HUES64 (cell line): ENCODE measurements around the gene TRIM45.
A peak's percentile ranks its signal among the peaks of the same experiment; 100 is the strongest.
"Not testable (repeated sequence)": the region's sequence is repeated elsewhere in the genome, so short reads cannot be mapped to it uniquely, and the experiment has no call there.

Experiments used
- H3K27ac ChIP-seq: 2 replicates; pipeline ENCODE4 v1.7.0; 2013; ENCODE audit warnings: low read depth, low read length, inconsistent platforms
- H3K27me3 ChIP-seq: 2 replicates; pipeline ENCODE4 v1.6.1; 2013; ENCODE audit warnings: mild to moderate bottlenecking, low read length; ENCODE audit not compliant: insufficient read depth
- H3K36me3 ChIP-seq: 2 replicates; pipeline ENCODE4 v1.6.1; 2013; ENCODE audit warnings: mild to moderate bottlenecking, low read length; ENCODE audit not compliant: insufficient read depth
- H3K4me1 ChIP-seq: 2 replicates; pipeline ENCODE4 v1.6.1; 2013; ENCODE audit warnings: mild to moderate bottlenecking, low read length, moderate library complexity; ENCODE audit not compliant: insufficient read depth
- H3K4me3 ChIP-seq: 2 replicates; pipeline ENCODE4 v1.5.1; 2013; ENCODE audit warnings: mild to moderate bottlenecking, low read length, moderate library complexity
- H3K9ac ChIP-seq: 2 replicates; pipeline ENCODE4 v1.6.1; 2013; ENCODE audit warnings: mild to moderate bottlenecking, low read depth, low read length
- H3K9me3 ChIP-seq: 2 replicates; pipeline ENCODE4 v1.6.1; 2013; ENCODE audit warnings: low read depth, low read length; ENCODE audit not compliant: insufficient read depth
- WGBS: fragments of 150-250, 120-280 bp; methylation state at CpG from one replicate; pipeline ENCODE4 v1.1.7; 2013; ENCODE audit warnings: missing lambda C conversion rate; 5-methylcytosine and 5-hydroxymethylcytosine counted together

The TRIM45 gene

DNA sequence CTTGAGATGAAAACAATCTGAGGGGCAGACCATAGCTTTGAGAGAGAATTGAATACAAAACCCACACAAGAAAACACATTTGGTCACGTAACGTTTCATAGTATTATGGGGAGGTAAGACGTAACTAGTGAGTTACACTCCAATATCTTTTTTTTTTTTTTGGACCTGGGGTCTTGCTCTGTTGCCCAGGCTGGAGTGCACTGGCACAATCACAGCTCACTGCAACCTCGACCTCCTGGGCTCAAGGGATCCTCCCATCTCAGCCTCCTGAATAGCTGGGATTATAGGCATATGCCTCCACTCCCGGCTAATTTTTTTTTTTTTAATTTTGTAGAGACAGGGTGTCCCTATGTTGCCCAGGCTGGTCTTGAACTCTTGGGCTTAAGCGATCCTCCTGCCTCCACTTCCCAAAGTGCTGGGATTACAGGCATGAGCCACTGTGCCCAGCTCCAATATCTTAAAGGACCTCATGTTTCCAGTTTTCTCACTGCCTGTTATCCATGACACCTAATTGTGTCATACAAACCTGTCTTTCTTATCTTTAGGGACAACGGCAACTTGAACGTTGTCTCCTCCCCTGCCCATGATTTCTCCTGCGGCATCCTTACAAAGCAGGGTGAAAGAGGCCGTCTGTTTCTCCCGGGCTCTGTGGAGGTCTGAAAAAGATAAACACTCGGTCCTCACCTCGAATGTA, 5.3 kb downstream of the TRIM45 start:
- Histone ChIP-seq H3K4me3 (no peak overlapping the region), H3K4me1 (peaks cover 9% of the 10 kb centered on the region), H3K36me3 (peaks cover 71% of the 10 kb centered on the region), H3K9ac (no peak overlapping the region), H3K9me3 (no peaks in the 10 kb centered on the region), H3K27me3 (no peaks in the 10 kb centered on the region), H3K27ac (no peak overlapping the region)
- WGBS, result 92% methylated on average over 10 of the region's 13 CpGs

DNA sequence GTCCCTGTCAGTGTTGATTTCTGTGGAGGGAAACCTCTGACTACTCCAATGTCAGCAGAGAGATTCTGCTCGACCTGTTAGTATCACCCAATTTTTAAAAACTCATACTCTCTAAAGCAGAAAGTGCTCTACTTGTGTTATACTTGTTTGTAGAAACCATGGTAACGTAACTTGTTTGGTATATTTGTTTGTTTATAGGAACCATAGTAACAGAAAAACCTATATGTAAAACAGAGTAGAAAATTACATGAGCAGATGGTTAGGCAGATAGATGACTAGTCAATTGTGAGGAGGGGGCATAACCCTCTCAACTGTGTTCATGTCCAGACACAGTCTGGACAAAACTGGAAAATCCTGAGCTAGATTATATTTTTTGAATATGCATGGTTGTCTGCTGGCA, 6.7 kb downstream of the TRIM45 start:
- no peak overlapping the region for H3K4me3 ChIP-seq
- H3K9me3 ChIP-seq, result no peaks in the 10 kb centered on the region
- H3K36me3 ChIP-seq, result peaks cover 82% of the 10 kb centered on the region
- no peaks in the 10 kb centered on the region for H3K27me3 ChIP-seq
- peaks cover 9% of the 10 kb centered on the region for H3K4me1 ChIP-seq
- no peak overlapping the region for H3K27ac ChIP-seq
- H3K9ac ChIP-seq, result no peak overlapping the region
- 80% methylated on average over 2 of the region's 2 CpGs for WGBS

DNA sequence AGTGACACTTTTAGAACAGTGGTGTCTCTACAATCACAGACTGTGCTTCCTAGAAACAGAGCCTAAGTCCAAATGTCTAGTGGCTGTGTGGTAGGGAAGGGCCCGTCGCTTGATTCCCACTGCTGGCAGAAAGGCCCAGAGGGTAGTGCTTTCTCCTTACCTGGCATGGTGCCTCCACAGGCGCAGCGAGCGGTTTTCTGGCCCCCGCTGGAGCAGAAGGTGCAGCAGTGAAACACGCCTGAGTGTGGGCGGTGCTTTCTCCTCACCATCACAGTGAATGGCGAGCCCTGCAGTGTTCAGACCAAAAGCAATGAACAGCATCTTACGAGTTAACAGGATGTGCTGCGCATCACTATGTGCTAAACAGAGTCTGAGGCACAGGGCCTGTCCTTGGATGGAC, 8.3 kb downstream of the TRIM45 start:
- peaks cover 95% of the 10 kb centered on the region for H3K36me3 ChIP-seq
- WGBS, result 93% methylated on average over 11 of the region's 11 CpGs
- H3K4me3 ChIP-seq, result no peak overlapping the region
- no peak overlapping the region for H3K9ac ChIP-seq
- no peaks in the 10 kb centered on the region for H3K9me3 ChIP-seq
- peaks cover 9% of the 10 kb centered on the region for H3K4me1 ChIP-seq
- no peak overlapping the region; the same call in 1 of the 2 replicates for H3K27ac ChIP-seq
- H3K27me3 ChIP-seq, result no peaks in the 10 kb centered on the region

DNA sequence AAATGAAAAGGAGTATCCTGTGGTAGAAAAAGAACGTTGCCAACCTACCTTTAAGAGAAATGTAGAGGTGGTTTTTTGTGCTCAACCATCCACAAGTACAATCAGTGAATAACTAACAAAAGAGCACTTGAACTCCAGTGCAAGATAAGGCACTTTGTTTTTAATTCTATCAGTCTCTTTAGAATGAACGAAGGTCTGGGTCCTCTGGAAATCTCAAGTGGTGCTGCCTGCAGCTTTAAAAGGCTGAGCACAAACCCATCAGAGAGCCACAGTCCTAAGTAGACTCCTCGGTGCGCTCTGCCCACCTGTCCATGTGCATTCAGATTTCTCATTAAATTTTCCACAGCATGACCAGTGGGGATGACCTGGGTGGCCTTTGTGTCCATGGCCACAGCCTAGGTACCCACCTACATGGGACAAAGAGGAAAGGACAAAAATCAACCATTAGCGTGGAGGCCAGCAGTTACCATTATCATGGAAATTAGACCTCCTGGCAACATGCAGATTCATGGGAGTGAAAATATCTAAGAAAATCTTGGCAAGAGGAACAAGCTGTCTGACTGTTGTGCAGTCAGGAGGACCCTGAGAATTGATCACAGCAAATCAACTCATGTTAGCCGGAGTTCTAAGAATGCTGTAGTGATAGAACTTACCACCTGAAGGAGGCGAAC, 9.4 kb downstream of the TRIM45 start:
- Histone ChIP-seq H3K27ac (peak overlapping the region; percentile 67), H3K4me3 (no peak overlapping the region), H3K27me3 (no peaks in the 10 kb centered on the region), H3K36me3 (peaks cover 86% of the 10 kb centered on the region), H3K9ac (0 out of 2 replicates have a peak overlapping the region, but pooled peaks have one; percentile 16), H3K9me3 (no peaks in the 10 kb centered on the region), H3K4me1 (peaks cover 9% of the 10 kb centered on the region)
- WGBS, result 82% methylated on average over 7 of the region's 7 CpGs

DNA sequence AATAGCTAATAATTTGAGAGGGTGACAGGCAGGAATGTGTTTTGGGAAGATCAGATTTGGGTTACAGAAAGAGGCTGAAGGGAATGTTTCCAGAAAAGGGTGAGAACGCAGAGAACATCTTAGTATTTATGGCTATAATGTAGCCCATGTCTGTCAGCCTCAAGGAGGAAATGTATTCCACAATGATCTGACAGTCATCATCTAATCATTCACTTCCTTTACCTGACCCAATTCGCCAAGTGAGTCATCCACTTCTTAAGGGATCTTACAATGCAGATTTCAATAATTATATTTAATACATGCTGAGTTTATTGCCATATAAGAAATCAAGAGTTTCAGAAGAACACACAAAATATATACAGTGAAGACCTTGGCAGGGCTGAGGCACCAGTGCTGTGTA, 10.8 kb downstream of the TRIM45 start:
- Histone ChIP-seq H3K27me3 (no peaks in the 10 kb centered on the region), H3K9ac (no peak overlapping the region), H3K9me3 (no peaks in the 10 kb centered on the region), H3K4me3 (no peak overlapping the region), H3K4me1 (peaks cover 9% of the 10 kb centered on the region), H3K27ac (no peak overlapping the region), H3K36me3 (peaks cover 88% of the 10 kb centered on the region)
- 86% methylated on average over 2 of the region's 2 CpGs for WGBS

DNA sequence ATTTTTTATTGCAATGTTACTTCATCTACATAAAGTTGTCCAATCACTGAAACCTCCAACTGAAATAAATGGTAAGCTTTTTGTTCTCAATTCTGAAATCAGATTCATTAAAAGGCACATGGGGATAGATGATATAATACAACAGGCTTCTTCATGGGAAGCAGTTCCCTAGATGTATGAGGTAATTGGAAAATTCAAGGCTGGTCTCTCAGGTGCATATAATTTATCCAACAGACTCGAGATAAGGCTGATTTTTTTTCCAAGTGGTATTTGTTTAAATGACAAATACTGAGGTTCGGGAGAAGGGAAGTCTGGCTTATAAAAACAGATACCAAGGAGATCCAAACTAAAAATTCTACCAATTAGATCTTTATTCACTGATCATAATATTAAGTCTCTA, 14.2 kb downstream of the TRIM45 start:
- Histone ChIP-seq H3K36me3 (peaks cover 85% of the 10 kb centered on the region), H3K27me3 (no peaks in the 10 kb centered on the region), H3K9ac (no peak overlapping the region), H3K4me1 (peaks cover 6% of the 10 kb centered on the region), H3K27ac (no peak overlapping the region), H3K9me3 (no peaks in the 10 kb centered on the region), H3K4me3 (no peak overlapping the region)
- WGBS, result 100% methylated on average over 1 of the region's 2 CpGs

DNA sequence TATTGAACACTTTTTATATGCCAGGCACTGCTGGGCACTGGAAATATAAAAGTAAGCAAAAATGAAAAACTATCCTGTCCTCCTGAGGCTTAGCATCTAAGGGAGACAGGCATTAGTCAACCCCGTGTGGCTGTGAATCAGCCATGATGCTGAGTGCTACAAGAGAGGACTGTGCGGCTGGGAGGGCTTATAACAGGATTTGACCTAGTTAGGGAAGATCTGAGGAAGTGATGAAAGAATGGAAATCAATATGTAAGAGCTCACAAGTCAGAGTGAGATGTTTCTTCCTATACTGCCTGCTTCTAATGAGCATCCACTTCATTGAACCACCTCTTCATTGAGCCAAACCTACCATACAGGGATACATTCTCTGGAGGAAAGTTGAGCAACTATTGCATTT, 15.1 kb downstream of the TRIM45 start:
- Histone ChIP-seq H3K4me1 (no peaks in the 10 kb centered on the region), H3K27me3 (no peaks in the 10 kb centered on the region), H3K9me3 (no peaks in the 10 kb centered on the region), H3K36me3 (peaks cover 86% of the 10 kb centered on the region), H3K27ac (no peak overlapping the region), H3K4me3 (no peak overlapping the region), H3K9ac (no peak overlapping the region)
- 93% methylated on average over 2 of the region's 2 CpGs for WGBS

DNA sequence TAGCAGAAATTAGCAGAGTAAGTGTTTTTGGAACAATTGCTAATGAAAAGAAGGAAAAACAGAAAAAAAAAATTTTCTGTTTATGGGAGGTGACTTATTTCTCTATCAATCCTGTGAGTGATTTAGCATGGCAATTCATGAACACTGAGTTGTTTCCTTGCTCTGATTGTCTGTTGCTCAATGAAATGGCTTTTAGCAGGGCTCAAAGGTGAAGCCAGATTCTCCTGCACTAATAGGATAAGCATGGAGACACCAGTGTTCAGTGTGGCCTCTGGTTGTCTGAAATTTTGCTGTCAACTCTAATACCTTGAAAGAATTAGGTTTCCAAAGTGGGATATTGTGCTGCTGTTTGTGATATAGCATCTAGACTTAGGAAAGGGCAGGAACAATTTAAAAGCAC, 15.8 kb downstream of the TRIM45 start:
- Histone ChIP-seq H3K9me3 (no peaks in the 10 kb centered on the region), H3K27me3 (no peaks in the 10 kb centered on the region), H3K27ac (no peak overlapping the region), H3K36me3 (peaks cover 86% of the 10 kb centered on the region), H3K4me1 (no peaks in the 10 kb centered on the region), H3K4me3 (no peak overlapping the region), H3K9ac (no peak overlapping the region)

DNA sequence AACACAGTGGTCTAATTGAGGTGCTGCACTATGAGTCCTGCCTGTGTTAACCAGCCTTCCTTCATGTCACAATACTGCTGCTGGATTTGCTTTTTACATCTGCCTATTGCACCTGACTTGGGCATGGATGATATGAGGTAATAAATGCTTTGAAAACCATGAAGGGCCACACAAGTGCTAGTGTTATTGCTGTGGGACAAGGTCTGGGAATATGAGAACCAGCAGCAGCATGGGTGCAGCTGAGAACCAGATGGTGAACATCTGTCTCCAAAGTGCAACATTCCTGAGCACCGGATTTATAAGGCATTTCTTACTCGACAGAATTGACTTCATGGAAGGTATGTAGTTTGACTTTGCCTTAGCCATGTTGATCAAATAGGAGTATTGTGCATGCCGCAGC, 16.6 kb downstream of the TRIM45 start:
- Histone ChIP-seq H3K4me1 (no peaks in the 10 kb centered on the region), H3K36me3 (peaks cover 88% of the 10 kb centered on the region), H3K9ac (no peak overlapping the region), H3K4me3 (no peak overlapping the region), H3K27me3 (no peaks in the 10 kb centered on the region), H3K9me3 (no peaks in the 10 kb centered on the region), H3K27ac (no peak overlapping the region)
- 94% methylated on average over 3 of the region's 3 CpGs for WGBS

DNA sequence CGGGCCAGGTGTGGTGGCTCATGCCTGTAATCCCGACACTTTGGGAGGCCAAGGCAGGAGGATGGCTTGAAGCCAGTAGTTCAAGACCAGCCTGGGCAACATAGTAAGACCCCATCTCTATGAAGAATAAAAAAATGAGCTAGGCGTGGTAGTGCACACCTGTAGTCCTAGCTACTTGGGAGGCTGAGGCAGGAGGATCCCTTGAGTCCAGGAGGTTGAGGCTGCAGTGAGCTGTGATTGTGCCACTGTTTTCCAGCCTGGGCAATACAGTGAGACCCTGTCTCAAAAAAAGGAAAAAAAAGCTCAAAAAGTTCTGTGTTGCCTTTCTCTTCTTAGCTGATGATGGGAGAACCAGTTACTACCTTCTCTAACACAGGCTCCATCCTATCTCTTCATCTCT, 19.7 kb downstream of the TRIM45 start:
- H3K9me3 ChIP-seq, H3K27ac ChIP-seq, H3K4me1 ChIP-seq, H3K4me3 ChIP-seq, H3K27me3 ChIP-seq, H3K9ac ChIP-seq: not testable (repeated sequence)
- WGBS, result 97% methylated on average over 3 of the region's 3 CpGs
- peaks cover 97% of the 10 kb centered on the region for H3K36me3 ChIP-seq

DNA sequence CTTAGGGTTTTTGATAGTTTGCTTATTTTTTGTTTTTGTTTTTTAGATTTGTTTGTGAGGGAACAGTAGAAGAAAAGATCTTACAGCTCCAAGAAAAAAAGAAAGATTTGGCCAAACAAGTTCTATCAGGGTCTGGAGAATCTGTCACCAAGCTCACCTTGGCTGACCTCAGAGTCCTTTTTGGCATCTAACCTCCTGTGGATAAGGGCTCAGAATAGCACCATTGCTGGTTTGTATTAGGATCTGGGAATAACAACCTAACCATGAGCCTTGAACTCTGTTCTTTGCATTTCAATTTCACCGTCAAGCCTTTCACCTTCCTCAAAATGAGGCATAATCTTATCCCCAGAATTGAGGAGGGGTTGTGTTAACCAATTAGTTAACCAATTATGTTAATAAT, 20.2 kb downstream of the TRIM45 start:
- Histone ChIP-seq H3K4me1 (no peaks in the 10 kb centered on the region), H3K27me3 (no peaks in the 10 kb centered on the region), H3K4me3 (no peak overlapping the region), H3K36me3 (peaks cover 96% of the 10 kb centered on the region), H3K27ac (no peak overlapping the region), H3K9me3 (no peaks in the 10 kb centered on the region), H3K9ac (no peak overlapping the region)
- no CpG with 5 or more reads among the region's 1 CpG for WGBS
